Fibroblast of mammary gland (primary cell): ENCODE results near the gene IRAK1BP1.
A peak's percentile ranks its signal among the peaks of the same experiment; 100 is the strongest.

Source experiments
- DNase-seq: peaks from one replicate; pipeline ENCODE4 v3.0.0-alpha.2; 2010; ENCODE audit warnings: low read depth
- H3K4me3 ChIP-seq: 2 replicates; pipeline ENCODE4 v1.5.1; 2011; ENCODE audit warnings: low read depth, mild to moderate bottlenecking, low read length, moderate library complexity; ENCODE audit not compliant: control insufficient read depth
- CTCF ChIP-seq: conservative IDR thresholded peaks from 2 replicates; pipeline ENCODE4 v1.5.1; 2011; ENCODE audit warnings: low read depth, low read length, inconsistent platforms; ENCODE audit not compliant: control insufficient read depth, insufficient read depth

IRAK1BP1 gene

GRCh38 chr6:78835817-78836216 lies 31.5 kb upstream of the IRAK1BP1 start:
- no peak overlapping the region for H3K4me3 ChIP-seq
- DNase-seq = peak; percentile 20
- TF ChIP-seq CTCF = peak; percentile 15

- H3K4me3 ChIP-seq = no peak overlapping the region
- TF ChIP-seq CTCF = no peak
- DNase-seq = no peak
These were observed 30.8 kb upstream of the IRAK1BP1 start for GRCh38 chr6:78836598-78836997.

- no peak for DNase-seq
- TF ChIP-seq CTCF = no peak
- H3K4me3 ChIP-seq = no peak overlapping the region
These were observed 26.2 kb upstream of the IRAK1BP1 start for GRCh38 chr6:78841111-78841510.

- no peak for DNase-seq
- H3K4me3 ChIP-seq = no peak overlapping the region
- no peak for TF ChIP-seq CTCF
These were observed 24.4 kb upstream of the IRAK1BP1 start for GRCh38 chr6:78842953-78843352.

GRCh38 chr6:78844899-78845298 lies 22.5 kb upstream of the IRAK1BP1 start:
- H3K4me3 ChIP-seq = no peak overlapping the region
- no peak for TF ChIP-seq CTCF
- DNase-seq = no peak

- no peak for DNase-seq
- no peak for TF ChIP-seq CTCF
- no peak overlapping the region for H3K4me3 ChIP-seq
These were observed 21.8 kb upstream of the IRAK1BP1 start for GRCh38 chr6:78845567-78845966.

GRCh38 chr6:78850621-78851020 lies 16.7 kb upstream of the IRAK1BP1 start:
- peak; percentile 12 for DNase-seq

More at GRCh38 chr6:78850621-78851020, 16.7 kb upstream of the IRAK1BP1 start:
- no peak for TF ChIP-seq CTCF
- H3K4me3 ChIP-seq = no peak overlapping the region
